A673 (cell line): ENCODE results near the gene CDR2. TPM values are rescaled to one million over a fixed set of nuclear protein-coding genes. Genes with fewer than 3 reads are reported as not detected.

Experiments used
- total RNA-seq: library from RNA; stranded (reverse); gene quantifications from 2 replicates; pipeline ENCODE4 v1.2.3, GENCODE V29; 2021

CDR2 gene
- total RNA-seq, 1 experiment from 2014 or later, result 40.5 TPM

Other genes starting within 250 kb of the CDR2 start
- gene SDR42E2, start 212.1 kb downstream of the CDR2 start, total RNA-seq, result not detected in 2 replicates
- gene EEF2K, start 168.3 kb downstream of the CDR2 start, total RNA-seq, result 14.3 and 18.4 TPM in 2 replicates
- gene POLR3E, start 77.2 kb downstream of the CDR2 start, total RNA-seq, result 69.8 and 80.6 TPM in 2 replicates
- gene NPIPB5, start 136.3 kb upstream of the CDR2 start, total RNA-seq, result 199 and 204 TPM in 2 replicates